A673 (cell line): ENCODE data around the gene GBX1. TPM values are rescaled to one million over a fixed set of nuclear protein-coding genes. Genes with fewer than 3 reads are reported as not detected.

Experiments used
- Bru-seq: library from RNA; stranded (reverse); fragments of 400-500 nt; gene quantifications from one replicate; lab custom pipeline; 2021; lab: Mats Ljungman, UMichigan
- BruChase-seq, 2 experiments: library from RNA; stranded (reverse); fragments of 400-500 nt; gene quantifications; one replicate each; lab custom pipeline; 2021; lab: Mats Ljungman, UMichigan
- BruUV-seq: library from RNA; stranded (reverse); fragments of 400-500 nt; replicated peaks from 2 replicates; lab custom pipeline; 2021; lab: Mats Ljungman, UMichigan
- CTCF ChIA-PET: fragments of 300-600 bp; sonication (Branson Sonifier 250); formaldehyde crosslinking; loops from one replicate; lab custom pipeline; 2022; ENCODE audit warnings: antibody characterized with exemption; lab: Charles Lee
- POLR2A ChIA-PET: fragments of 300-600 bp; sonication (Branson Sonifier 250); formaldehyde crosslinking; loops from one replicate; lab custom pipeline; 2022; ENCODE audit warnings: antibody characterized with exemption; ENCODE audit not compliant: low non-redundant PET; lab: Charles Lee
- DNase-seq: peaks from one replicate; pipeline ENCODE4 v3.0.0-alpha.2; 2015; ENCODE audit warnings: low spot score
- H3K27ac ChIP-seq: fragments of 200-600 bp; sonication (generic); 2 replicates; pipeline ENCODE4 v1.5.1; 2016; ENCODE audit warnings: mixed run types, low read depth, mild to moderate bottlenecking, mixed read lengths, antibody characterized with exemption, low read length; ENCODE audit not compliant: poor library complexity, severe bottlenecking
- H3K27me3 ChIP-seq: fragments of 200-600 bp; sonication (generic); replicated peaks from 2 replicates; pipeline ENCODE4 v1.6.1; 2017; ENCODE audit warnings: mixed run types, low read depth, mild to moderate bottlenecking, mixed read lengths, antibody characterized with exemption, low read length; ENCODE audit not compliant: insufficient read depth, poor library complexity
- H3K36me3 ChIP-seq: fragments of 200-600 bp; sonication (generic); 2 replicates; pipeline ENCODE4 v1.6.1; 2016; ENCODE audit warnings: mixed run types, mild to moderate bottlenecking, mixed read lengths, antibody characterized with exemption, low read length; ENCODE audit not compliant: insufficient read depth, poor library complexity, severe bottlenecking
- H3K4me1 ChIP-seq: fragments of 200-600 bp; sonication (generic); 2 replicates; pipeline ENCODE4 v1.6.1; 2017; ENCODE audit warnings: mixed run types, mild to moderate bottlenecking, mixed read lengths, antibody characterized with exemption, low read length; ENCODE audit not compliant: insufficient read depth, poor library complexity, severe bottlenecking
- H3K4me3 ChIP-seq: fragments of 200-600 bp; sonication (generic); 2 replicates; pipeline ENCODE4 v1.5.1; 2016; ENCODE audit warnings: low read depth, mixed run types, mild to moderate bottlenecking, mixed read lengths, low read length; ENCODE audit not compliant: poor library complexity, severe bottlenecking
- H3K9me3 ChIP-seq: fragments of 200-600 bp; sonication (generic); 2 replicates; pipeline ENCODE4 v1.6.1; 2016; ENCODE audit warnings: mixed run types, low read depth, mild to moderate bottlenecking, mixed read lengths, antibody characterized with exemption, low read length; ENCODE audit not compliant: poor library complexity, severe bottlenecking
- CTCF ChIP-seq: fragments of 300-800, 200-600 bp; sonication (generic); conservative IDR thresholded peaks from 2 replicates; pipeline ENCODE4 v1.5.1; 2017; ENCODE audit warnings: low read depth, mild to moderate bottlenecking, antibody characterized with exemption, low read length, moderate library complexity, mixed read lengths
- EZH2 ChIP-seq: fragments of 200-600 bp; sonication (generic); IDR thresholded peaks from 2 replicates; pipeline ENCODE4 v1.6.1; 2017; ENCODE audit warnings: borderline replicate concordance, low read depth, mild to moderate bottlenecking, mixed read lengths, antibody characterized with exemption, low read length; ENCODE audit not compliant: poor library complexity, severe bottlenecking
- intact Hi-C: fragments of 100-400 bp; cut with micrococcal nuclease; formaldehyde crosslinking; loops from one replicate; pipeline ENCODE4 v1.10.0; 2022; ENCODE audit not compliant: unreplicated experiment
- long read RNA-seq: library from polyadenylated mRNA; stranded (forward); transcript quantifications from one replicate; pipeline ENCODE4 v2.0.0, GENCODE V29; 2022
- total RNA-seq: library from RNA; stranded (reverse); gene quantifications from 2 replicates; pipeline ENCODE4 v1.2.3, GENCODE V29; 2021

GBX1 gene
- total RNA-seq, result not detected in 2 replicates
- percentile 8 among the genes with signal in this experiment for Bru-seq, nascent RNA
- BruChase-seq, experiment 1, labeled RNA remaining after a 2-hour chase, result percentile 16 among the genes with signal in this experiment
- BruChase-seq, experiment 2, labeled RNA remaining after a 6-hour chase, result percentile 29 among the genes with signal in this experiment
- long read RNA-seq, result 0 reads

- no TSS peak for BruUV-seq
- DNase-seq, result peak; percentile 14
- peaks cover 71% of the 10 kb centered on the region for H3K27me3 ChIP-seq
- H3K27ac ChIP-seq, result no peak within 1 kb of the TSS
- no peaks in the 10 kb centered on the region for H3K36me3 ChIP-seq
- peak within 1 kb of the TSS; percentile 46 for H3K4me3 ChIP-seq
- TF ChIP-seq EZH2, result peak; percentile 73
- TF ChIP-seq CTCF, result no peak
- H3K4me1 ChIP-seq, result peaks cover 8% of the 10 kb centered on the region
- intact Hi-C loops, result no loop called here
- ChIA-PET POLR2A (no interaction called here), CTCF (interaction anchor here (0.6 to 1.4 kb wide), 3 partner anchors 20 to 230 kb away, joined by 3 to 9 read pairs (median 4); no protein-coding TSS in a partner anchor)
- no peaks in the 10 kb centered on the region for H3K9me3 ChIP-seq
Measured at GRCh38 chr7:151167197-151167961, at the start of gene GBX1. Gene GBX1, minus strand, starts transcription at chr7:151167694. Its CDS starts 146 bp downstream, at chr7:151167548.

GRCh38 chr7:151215396-151215795 is 47.9 kb upstream of the GBX1 start:
- H3K9me3 ChIP-seq, result no peaks in the 10 kb centered on the region
- H3K4me1 ChIP-seq, result no peaks in the 10 kb centered on the region
- no peak for TF ChIP-seq CTCF
- TF ChIP-seq EZH2, result no peak
- H3K27ac ChIP-seq, result no peak overlapping the region
- peaks cover 69% of the 10 kb centered on the region for H3K36me3 ChIP-seq
- intact Hi-C loops, result no loop called here
- H3K27me3 ChIP-seq, result no peaks in the 10 kb centered on the region
- CTCF ChIA-PET, result no interaction called here
- no TSS peak for BruUV-seq
- POLR2A ChIA-PET, result no interaction called here
- no peak overlapping the region for H3K4me3 ChIP-seq
- DNase-seq, result no peak

- Histone ChIP-seq H3K36me3 (peaks cover 57% of the 10 kb centered on the region), H3K9me3 (no peaks in the 10 kb centered on the region), H3K4me1 (no peaks in the 10 kb centered on the region), H3K27ac (no peak overlapping the region), H3K4me3 (no peak overlapping the region), H3K27me3 (no peaks in the 10 kb centered on the region)
- no peak for DNase-seq
- BruUV-seq, result no TSS peak
- ChIA-PET CTCF (no interaction called here), POLR2A (no interaction called here)
- no peak for TF ChIP-seq EZH2
- no peak for TF ChIP-seq CTCF
- intact Hi-C loops, result no loop called here
Measured at GRCh38 chr7:151213826-151214225, 46.3 kb upstream of the GBX1 start.
